Smooth muscle cell of bladder (primary cell): ENCODE results near the gene ZNF579. TPM values are rescaled to one million over a fixed set of nuclear protein-coding genes. Genes with fewer than 3 reads are reported as not detected.

Experiments used
- total RNA-seq: library from RNA; depleted of rRNA; stranded (reverse); fragments of >200 nt; gene quantifications from 2 replicates; pipeline ENCODE4 v1.2.3, GENCODE V29; 2014

The ZNF579 gene, protein sequence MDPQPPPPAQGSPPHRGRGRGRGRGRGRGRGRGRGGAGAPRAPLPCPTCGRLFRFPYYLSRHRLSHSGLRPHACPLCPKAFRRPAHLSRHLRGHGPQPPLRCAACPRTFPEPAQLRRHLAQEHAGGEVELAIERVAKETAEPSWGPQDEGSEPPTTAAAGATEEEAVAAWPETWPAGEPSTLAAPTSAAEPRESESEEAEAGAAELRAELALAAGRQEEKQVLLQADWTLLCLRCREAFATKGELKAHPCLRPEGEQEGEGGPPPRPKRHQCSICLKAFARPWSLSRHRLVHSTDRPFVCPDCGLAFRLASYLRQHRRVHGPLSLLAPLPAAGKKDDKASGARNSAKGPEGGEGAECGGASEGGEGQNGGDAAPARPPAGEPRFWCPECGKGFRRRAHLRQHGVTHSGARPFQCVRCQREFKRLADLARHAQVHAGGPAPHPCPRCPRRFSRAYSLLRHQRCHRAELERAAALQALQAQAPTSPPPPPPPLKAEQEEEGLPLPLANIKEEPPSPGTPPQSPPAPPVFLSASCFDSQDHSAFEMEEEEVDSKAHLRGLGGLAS
- 2.1 and 2.8 TPM in 2 replicates for total RNA-seq

DNA sequence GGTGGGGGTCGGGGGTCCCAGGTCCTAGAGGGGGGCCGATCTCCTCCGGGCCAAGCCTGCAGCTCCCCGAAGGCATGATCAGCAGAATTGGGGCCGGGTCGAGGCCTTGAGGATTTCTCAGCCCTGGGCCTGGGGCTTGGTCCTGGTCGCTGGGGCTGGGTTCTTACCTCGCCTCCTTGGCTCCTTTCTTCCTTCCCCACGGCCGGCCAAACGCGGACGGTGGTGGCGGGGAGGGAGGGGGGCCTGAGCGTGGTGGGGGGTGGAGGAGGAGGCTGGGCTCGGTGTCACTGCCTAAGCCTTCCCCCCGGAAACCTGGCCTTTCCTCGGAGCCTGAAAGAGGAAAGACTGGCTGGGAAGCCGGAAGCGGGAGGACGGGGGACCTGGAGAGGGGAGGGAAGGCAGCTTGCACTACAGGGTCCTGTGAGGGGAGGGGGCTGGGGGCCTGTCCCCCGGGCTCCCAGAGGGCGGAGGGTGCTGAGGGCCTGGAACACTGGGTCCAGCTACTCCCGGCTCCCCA, at the start of gene ZNF579:
ZNF579 (minus strand) TSS at position 221 of the 517 bp plus-strand sequence. CDS start 1,209 bp downstream, outside the sequence.

DNA sequence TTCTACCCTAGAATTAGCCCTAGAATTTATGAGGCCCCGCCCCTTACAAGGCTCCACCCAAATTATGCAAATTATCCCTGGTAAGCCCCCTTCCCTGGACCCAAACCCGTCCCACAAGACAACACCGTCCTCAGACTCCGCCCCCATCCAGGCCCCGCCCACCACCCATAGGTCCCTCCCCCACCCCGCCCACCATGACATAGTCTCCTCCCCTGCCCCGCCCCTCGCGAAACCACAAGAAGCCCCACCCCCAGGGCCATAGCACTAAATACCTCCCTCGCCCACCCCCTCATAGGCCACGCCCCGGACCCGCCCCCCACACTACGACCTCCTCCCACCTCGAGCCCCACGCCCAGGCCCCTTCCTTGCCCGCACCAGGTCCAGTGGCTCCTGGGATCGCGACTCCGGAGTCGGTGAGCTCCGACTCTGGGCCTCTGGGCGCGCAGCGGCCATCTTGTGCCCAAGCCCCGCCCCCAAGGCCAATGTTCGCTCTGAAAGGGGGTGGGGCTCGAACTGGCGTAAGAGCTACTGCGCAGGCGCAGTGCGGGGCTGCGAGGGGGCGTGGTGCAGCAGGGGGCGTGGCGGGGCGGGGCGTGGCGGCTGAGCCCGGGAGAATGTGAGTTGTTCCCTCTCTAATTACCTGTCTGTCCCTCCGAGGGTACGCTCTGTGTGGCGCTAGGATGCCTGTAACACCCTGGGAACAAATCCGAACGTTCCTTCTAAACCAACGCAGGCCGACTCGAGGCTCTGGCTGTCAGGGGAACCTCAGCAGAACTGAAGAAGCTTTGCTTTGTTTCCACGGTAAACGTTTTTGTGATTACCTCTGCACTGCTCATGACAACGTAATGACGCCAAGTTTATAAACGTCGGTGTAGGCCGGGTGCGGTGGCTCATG, 43.7 kb upstream of the ZNF579 start, which contains the start of gene ZNF784:
ZNF784 (minus strand) TSS at position 458 of the 895 bp plus-strand sequence; CDS start at position 453, 5 bp downstream.

DNA sequence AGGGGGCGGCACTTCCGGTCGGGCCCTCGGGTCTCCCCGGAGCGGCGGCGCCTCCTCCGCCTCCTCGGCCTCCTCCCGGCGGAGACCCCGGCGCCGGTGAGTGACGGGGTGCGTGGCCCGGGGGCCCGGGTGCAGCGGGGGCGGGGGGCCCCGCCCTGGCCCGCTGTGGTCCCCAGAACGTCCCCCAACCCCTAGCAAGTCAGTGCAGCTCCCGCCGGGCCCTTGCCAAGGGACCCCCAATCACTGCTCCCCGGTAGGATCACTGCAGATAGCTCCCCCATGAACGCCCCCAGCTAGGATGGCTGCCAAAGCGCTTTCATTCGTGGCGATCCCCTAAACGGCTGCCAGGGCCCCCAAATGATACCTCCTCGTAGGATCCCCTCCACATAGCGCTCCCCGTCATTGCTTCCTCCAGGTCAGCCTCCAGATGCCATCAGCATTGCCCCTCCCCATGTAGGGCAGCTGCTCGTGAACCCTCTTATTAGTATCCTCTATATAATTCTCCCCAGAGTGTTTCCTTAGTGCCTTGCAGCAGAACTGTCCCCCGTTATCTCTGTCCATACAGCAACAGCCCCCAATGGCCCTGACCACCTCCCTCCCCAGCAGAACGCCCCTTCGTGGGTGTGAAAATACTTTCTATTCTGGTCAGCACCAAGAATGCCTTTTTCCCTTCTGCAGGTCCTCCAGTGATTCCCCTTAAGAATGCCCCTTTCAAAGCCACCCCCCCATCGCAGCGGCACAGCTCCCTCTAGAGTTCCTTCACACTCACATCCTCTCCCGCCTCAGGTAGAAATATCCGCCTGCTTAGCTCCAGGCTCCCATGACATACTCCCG, 25.2 kb upstream of the ZNF579 start, which contains the start of gene ZNF865:
ZNF865 (plus strand) TSS at position 11 of the 834 bp plus-strand sequence. CDS start 7,972 bp downstream, outside the sequence.

DNA sequence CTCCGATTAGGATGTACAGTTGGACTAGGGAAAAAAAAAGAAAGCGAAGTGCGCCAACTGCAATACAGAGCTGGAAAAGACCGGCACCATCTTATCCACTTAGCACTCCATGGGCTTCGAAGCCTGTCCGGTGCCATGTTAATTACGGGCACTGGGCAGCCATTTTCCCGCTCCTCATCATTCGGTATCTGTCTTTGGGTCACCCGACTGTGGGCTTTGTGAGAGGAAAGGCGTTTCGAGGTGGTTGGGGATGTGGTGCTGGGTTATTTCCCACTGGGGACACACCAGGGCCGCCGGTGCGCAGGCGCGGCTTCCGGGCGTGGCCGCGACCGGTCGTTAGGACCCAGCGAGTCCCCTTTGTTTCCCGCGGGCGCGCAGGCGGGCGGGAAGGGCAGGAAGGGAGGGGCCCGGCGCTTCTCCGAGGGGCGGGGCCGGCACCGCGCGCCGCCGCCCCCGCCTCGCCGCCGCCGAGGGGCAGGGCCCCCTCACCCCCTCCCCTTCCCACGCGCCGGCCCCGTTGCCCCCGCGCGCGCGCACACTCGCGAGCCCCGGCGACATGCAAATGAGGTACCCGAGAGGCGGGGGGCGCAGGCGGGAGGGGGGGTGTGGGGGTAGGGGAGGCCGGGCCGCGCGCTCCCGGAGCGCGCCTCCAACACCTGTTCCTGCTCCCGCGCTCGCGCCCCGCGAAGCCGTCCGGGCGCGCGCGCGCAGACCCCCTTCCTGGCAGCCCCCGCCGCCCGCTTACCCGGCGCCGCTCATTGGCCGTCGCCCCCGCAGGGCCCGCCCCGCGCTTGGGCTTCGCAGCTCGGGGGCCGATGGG, 19.4 kb upstream of the ZNF579 start, which contains the start of gene ZNF524:
ZNF524 (plus strand) TSS at position 447 of the 820 bp plus-strand sequence. CDS start 1,825 bp downstream, outside the sequence.

DNA sequence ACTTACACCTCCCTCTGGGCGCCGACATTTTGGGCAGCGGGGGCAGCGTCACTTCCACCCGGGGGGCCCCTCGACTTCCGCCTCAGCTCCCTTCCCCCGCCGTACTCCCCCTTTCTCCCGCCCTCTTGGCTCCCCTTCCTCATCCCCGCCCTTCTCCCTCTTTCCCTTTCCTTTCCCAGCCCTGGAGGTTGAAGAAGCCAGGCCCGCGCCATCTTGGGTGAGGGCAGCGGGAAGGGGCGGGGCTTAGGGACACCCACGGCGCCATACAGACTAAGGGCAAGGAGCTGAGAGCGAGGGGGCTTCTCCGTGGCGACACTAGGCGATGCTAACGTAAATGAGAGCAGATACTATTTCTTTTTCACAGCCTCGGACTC, 18.8 kb upstream of the ZNF579 start, which contains the start of gene FIZ1:
FIZ1 (minus strand) TSS at position 50 of the 374 bp plus-strand sequence. CDS start 1,652 bp downstream, outside the sequence.

DNA sequence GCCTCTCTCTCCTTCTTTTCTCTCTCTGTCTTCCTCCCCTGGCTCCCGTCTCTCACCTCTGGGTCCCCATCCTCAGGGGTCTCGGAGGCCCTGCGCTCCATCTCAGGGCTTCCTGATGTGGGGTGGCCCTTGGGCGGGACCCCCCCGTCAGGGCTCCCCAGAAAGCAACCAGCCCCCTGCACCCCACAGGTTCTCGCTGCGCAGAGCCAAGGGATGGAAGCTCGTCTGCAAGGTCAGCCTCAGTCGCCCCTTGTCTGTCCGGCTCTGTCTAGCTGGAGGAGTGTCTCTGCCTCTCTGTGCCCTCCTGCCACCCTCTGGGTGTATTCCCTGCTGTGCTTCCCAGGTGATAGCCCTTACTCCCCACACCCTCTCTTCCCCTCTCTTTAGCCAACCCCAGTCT, 35.2 kb downstream of the ZNF579 start, which contains the start of gene SBK3:
SBK3 (minus strand) TSS at position 101 of the 400 bp plus-strand sequence; CDS start at position 101, 0 bp downstream.

DNA sequence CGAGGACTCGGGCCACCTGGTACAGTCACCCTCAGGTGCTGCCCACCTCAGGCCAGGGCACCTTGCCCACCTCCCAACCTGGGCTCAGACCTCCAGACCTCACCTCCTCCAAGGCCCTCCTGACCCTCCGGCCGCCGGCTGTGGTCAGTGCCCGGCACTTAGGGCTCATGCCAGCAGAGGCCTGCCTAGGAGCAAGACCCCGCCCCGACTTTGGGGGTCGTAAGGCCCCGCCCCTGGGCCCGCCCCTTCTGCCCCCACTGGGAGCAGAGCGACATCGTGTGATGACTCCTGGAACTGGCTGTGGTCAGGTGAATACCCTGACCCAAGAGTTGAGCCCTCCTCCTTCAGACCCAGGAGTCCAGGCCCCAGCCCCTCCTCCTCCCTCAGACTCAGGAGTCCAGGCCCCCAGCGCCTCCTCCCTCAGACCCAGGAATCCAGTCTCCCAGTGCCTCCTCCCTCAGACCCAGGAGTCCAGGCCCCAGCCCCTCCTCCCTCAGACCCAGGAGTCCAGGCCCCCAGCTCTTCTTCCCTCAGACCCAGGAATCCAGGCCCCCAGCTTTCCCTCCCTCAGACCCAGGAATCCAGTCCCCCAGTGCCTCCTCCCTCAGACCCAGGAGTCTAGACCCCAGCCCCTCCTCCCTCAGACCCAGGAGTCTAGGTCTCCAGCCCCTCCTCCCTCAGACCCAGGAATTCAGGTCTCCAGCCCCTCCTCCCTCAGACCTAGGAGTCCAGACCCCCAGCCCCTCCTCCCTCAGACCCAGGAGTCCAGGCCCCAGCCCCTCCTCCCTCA, 43.5 kb downstream of the ZNF579 start, which contains the start of gene SBK2:
SBK2 (minus strand) TSS at position 183 of the 790 bp plus-strand sequence. CDS start 839 bp downstream, outside the sequence.

Other genes starting within 250 kb of the ZNF579 start
- 8.1 and 8.4 TPM in 2 replicates for gene KMT5C, start 241.0 kb downstream of the ZNF579 start, total RNA-seq
- gene COX6B2, start 226.1 kb downstream of the ZNF579 start, total RNA-seq, result under 0.01 TPM in 1 of 2 replicates, not detected in the other
- not detected in 2 replicates for gene GARIN5B, start 217.6 kb downstream of the ZNF579 start, total RNA-seq
- 5.4 and 8.0 TPM in 2 replicates for gene IL11, start 210.4 kb downstream of the ZNF579 start, total RNA-seq
- 0.28 TPM in 1 of 2 replicates, not detected in the other for gene TMEM190, start 204.0 kb downstream of the ZNF579 start, total RNA-seq
- 0.14 and 0.18 TPM in 2 replicates for gene TMEM238, start 196.6 kb downstream of the ZNF579 start, total RNA-seq
- 239 and 254 TPM in 2 replicates for gene RPL28, start 194.9 kb downstream of the ZNF579 start, total RNA-seq
- 26.6 and 57.3 TPM in 2 replicates for gene UBE2S, start 173.1 kb downstream of the ZNF579 start, total RNA-seq
- gene SHISA7, start 137.5 kb downstream of the ZNF579 start, total RNA-seq, result not detected in 2 replicates
- gene ISOC2, start 119.2 kb downstream of the ZNF579 start, total RNA-seq, result 44.5 and 55.9 TPM in 2 replicates
- not detected in 2 replicates for gene C19orf85, start 116.1 kb downstream of the ZNF579 start, total RNA-seq
- gene ZNF628, start 104.2 kb downstream of the ZNF579 start, total RNA-seq, result 0.57 and 1.3 TPM in 2 replicates
- gene NAT14, start 95.7 kb downstream of the ZNF579 start, total RNA-seq, result 14.9 and 20.9 TPM in 2 replicates
- gene SSC5D, start 92.4 kb downstream of the ZNF579 start, total RNA-seq, result 5.4 and 18.1 TPM in 2 replicates
- not detected in 2 replicates for gene SBK2, start 43.7 kb downstream of the ZNF579 start, total RNA-seq
- gene SBK3, start 35.3 kb downstream of the ZNF579 start, total RNA-seq, result 0.09 TPM in 1 of 2 replicates, not detected in the other
- gene FIZ1, start 18.7 kb upstream of the ZNF579 start, total RNA-seq, result 1.6 and 2.7 TPM in 2 replicates
- gene ZNF524, start 19.4 kb upstream of the ZNF579 start, total RNA-seq, result 9.1 and 9.5 TPM in 2 replicates
- 0.43 and 0.55 TPM in 2 replicates for gene ZNF865, start 24.8 kb upstream of the ZNF579 start, total RNA-seq
- 3.8 and 4.0 TPM in 2 replicates for gene ZNF784, start 43.7 kb upstream of the ZNF579 start, total RNA-seq
- 4.4 and 5.4 TPM in 2 replicates for gene ZNF580, start 60.2 kb upstream of the ZNF579 start, total RNA-seq
- 23.9 and 25.7 TPM in 2 replicates for gene ZNF581, start 62.8 kb upstream of the ZNF579 start, total RNA-seq
- gene CCDC106, start 67.4 kb upstream of the ZNF579 start, total RNA-seq, result 5.3 and 6.2 TPM in 2 replicates
- 76.8 and 86.0 TPM in 2 replicates for gene U2AF2, start 74.2 kb upstream of the ZNF579 start, total RNA-seq
- 27.3 and 35.7 TPM in 2 replicates for gene EPN1, start 94.4 kb upstream of the ZNF579 start, total RNA-seq
- gene NLRP9, start 157.6 kb upstream of the ZNF579 start, total RNA-seq, result not detected in 2 replicates
- not detected in 2 replicates for gene RFPL4A, start 178.2 kb upstream of the ZNF579 start, total RNA-seq
- gene RFPL4AL1, start 188.3 kb upstream of the ZNF579 start, total RNA-seq, result not detected in 2 replicates